Astrocyte (in vitro differentiated cells and primary cell): ENCODE results near the gene RHEBL1. TPM values are rescaled to one million over a fixed set of nuclear protein-coding genes. Genes with fewer than 3 reads are reported as not detected.
A peak's percentile ranks its signal among the peaks of the same experiment; 100 is the strongest.

Experiments
- DNase-seq: peaks from one replicate; pipeline ENCODE4 v3.0.0-alpha.2; 2010; ENCODE audit warnings: low read depth
- FAIRE-seq: peaks from 2 replicates; lab custom pipeline; 2011; peaks lifted over from hg19 to GRCh38; lab: Jason Lieb, UNC
- H2AFZ ChIP-seq: 2 replicates; pipeline ENCODE4 v1.6.0; 2012; ENCODE audit warnings: low read depth, low read length, inconsistent platforms
- H3K27ac ChIP-seq: 2 replicates; pipeline ENCODE4 v1.5.1; 2011; ENCODE audit warnings: low read depth, low read length, inconsistent platforms
- H3K27me3 ChIP-seq: 2 replicates; pipeline ENCODE4 v1.6.0; 2011; ENCODE audit warnings: low read length, inconsistent platforms; ENCODE audit not compliant: insufficient read depth
- H3K36me3 ChIP-seq: 2 replicates; pipeline ENCODE4 v1.5.1; 2011; ENCODE audit warnings: low read length, inconsistent platforms; ENCODE audit not compliant: insufficient read depth
- H3K4me1 ChIP-seq: 2 replicates; pipeline ENCODE4 v1.5.1; 2011; ENCODE audit warnings: low read length, inconsistent platforms; ENCODE audit not compliant: insufficient read depth
- H3K4me2 ChIP-seq: 2 replicates; pipeline ENCODE4 v1.6.0; 2012; ENCODE audit warnings: low read length, inconsistent platforms
- H3K4me3 ChIP-seq: 2 replicates; pipeline ENCODE4 v1.5.1; 2011; ENCODE audit warnings: low read depth, mild to moderate bottlenecking, low read length, inconsistent platforms; ENCODE audit not compliant: insufficient read depth
- H3K79me2 ChIP-seq: 2 replicates; pipeline ENCODE4 v1.6.0; 2012; ENCODE audit warnings: mild to moderate bottlenecking, low read length, inconsistent platforms; ENCODE audit not compliant: insufficient read depth
- H3K9ac ChIP-seq: 2 replicates; pipeline ENCODE4 v1.6.0; 2012; ENCODE audit warnings: mild to moderate bottlenecking, low read length, inconsistent platforms
- H3K9me3 ChIP-seq: 2 replicates; pipeline ENCODE4 v1.5.1; 2012; ENCODE audit warnings: low read depth, mild to moderate bottlenecking, low read length, inconsistent platforms; ENCODE audit not compliant: insufficient read depth
- H4K20me1 ChIP-seq: 2 replicates; pipeline ENCODE4 v1.6.0; 2012; ENCODE audit warnings: low read length, inconsistent platforms; ENCODE audit not compliant: insufficient read depth
- H3K27ac Mint-ChIP-seq: one replicate; pipeline ENCODE4 v1.8.0; 2021; ENCODE audit warnings: mild to moderate bottlenecking, mixed read lengths; ENCODE audit not compliant: unreplicated experiment
- H3K27me3 Mint-ChIP-seq: one replicate; pipeline ENCODE4 v1.8.0; 2021; ENCODE audit warnings: low read depth, mixed read lengths; ENCODE audit not compliant: unreplicated experiment
- H3K36me3 Mint-ChIP-seq: one replicate; pipeline ENCODE4 v1.8.0; 2021; ENCODE audit warnings: low read depth, mixed read lengths; ENCODE audit not compliant: unreplicated experiment
- H3K4me1 Mint-ChIP-seq: one replicate; pipeline ENCODE4 v1.8.0; 2021; ENCODE audit warnings: low read depth, mixed read lengths; ENCODE audit not compliant: unreplicated experiment
- H3K4me3 Mint-ChIP-seq: one replicate; pipeline ENCODE4 v1.8.0; 2021; ENCODE audit warnings: mild to moderate bottlenecking, moderate library complexity, mixed read lengths; ENCODE audit not compliant: unreplicated experiment
- H3K9me3 Mint-ChIP-seq: one replicate; pipeline ENCODE4 v1.8.0; 2021; ENCODE audit warnings: mild to moderate bottlenecking, mixed read lengths; ENCODE audit not compliant: unreplicated experiment
- CTCF ChIP-seq: IDR thresholded peaks from 2 replicates; pipeline ENCODE4 v1.5.1; 2011; ENCODE audit warnings: low read depth, mild to moderate bottlenecking, inconsistent platforms, low read length, moderate library complexity; ENCODE audit not compliant: insufficient read depth
- EZH2 ChIP-seq: IDR thresholded peaks from 2 replicates; pipeline ENCODE4 v1.6.1; 2012; ENCODE audit warnings: mild to moderate bottlenecking, low read length, inconsistent platforms; ENCODE audit not compliant: insufficient read depth
- total RNA-seq: library from RNA; stranded (reverse); gene quantifications from 2 replicates; pipeline ENCODE4 v1.2.1, GENCODE V29; 2021

The RHEBL1 gene
- total RNA-seq, 1 donor from 2014 or later, result 1.3 TPM

GRCh38 chr12:49088150-49088931, 18.6 kb upstream of the RHEBL1 start:
- TF ChIP-seq EZH2 (no peak), CTCF (peak; percentile 89)
- Mint-ChIP-seq H3K4me3 (no peak overlapping the region), H3K4me1 (peaks cover 9% of the 10 kb centered on the region), H3K27ac (no peak overlapping the region), H3K36me3 (no peaks in the 10 kb centered on the region), H3K9me3 (no peaks in the 10 kb centered on the region), H3K27me3 (peaks cover 24% of the 10 kb centered on the region)
- Histone ChIP-seq H3K27me3 (peaks cover 38% of the 10 kb centered on the region), H3K27ac (no peak overlapping the region), H3K36me3 (no peaks in the 10 kb centered on the region), H3K4me3 (no peak overlapping the region), H3K9me3 (no peaks in the 10 kb centered on the region), H2AFZ (peak overlapping the region; percentile 74), H3K79me2 (no peaks in the 10 kb centered on the region), H3K4me2 (peak overlapping the region; percentile 79), H4K20me1 (peaks cover 13% of the 10 kb centered on the region), H3K4me1 (peaks cover 19% of the 10 kb centered on the region), H3K9ac (no peak overlapping the region)
- no peak for FAIRE-seq
- DNase-seq, result peak; percentile 87

GRCh38 chr12:49086116-49086515, 16.3 kb upstream of the RHEBL1 start:
- TF ChIP-seq CTCF, result no peak
- TF ChIP-seq EZH2, result no peak
- FAIRE-seq, result no peak
- peaks cover 25% of the 10 kb centered on the region for H3K27me3 Mint-ChIP-seq

GRCh38 chr12:49084438-49084837, 14.7 kb upstream of the RHEBL1 start:
- H3K4me3 ChIP-seq, result no peak overlapping the region
- H4K20me1 ChIP-seq, result peaks cover 9% of the 10 kb centered on the region
- H3K27me3 Mint-ChIP-seq, result peaks cover 26% of the 10 kb centered on the region
- H3K9ac ChIP-seq, result no peak overlapping the region
- peaks cover 10% of the 10 kb centered on the region for H3K27me3 ChIP-seq
- no peak for TF ChIP-seq EZH2
- TF ChIP-seq CTCF, result no peak
- H3K4me3 Mint-ChIP-seq, result no peak overlapping the region
- H3K4me1 Mint-ChIP-seq, result peaks cover 9% of the 10 kb centered on the region
- DNase-seq (no peak), FAIRE-seq (no peak)
- no peak overlapping the region for H2AFZ ChIP-seq
- H3K27ac Mint-ChIP-seq, result no peak overlapping the region
- H3K36me3 ChIP-seq, result no peaks in the 10 kb centered on the region
- no peaks in the 10 kb centered on the region for H3K36me3 Mint-ChIP-seq
- H3K9me3 ChIP-seq, result no peaks in the 10 kb centered on the region
- no peaks in the 10 kb centered on the region for H3K79me2 ChIP-seq
- H3K4me1 ChIP-seq, result no peaks in the 10 kb centered on the region
- H3K4me2 ChIP-seq, result no peak overlapping the region
- no peaks in the 10 kb centered on the region for H3K9me3 Mint-ChIP-seq
- H3K27ac ChIP-seq, result no peak overlapping the region

More at GRCh38 chr12:49086116-49086515, 16.3 kb upstream of the RHEBL1 start:
- no peaks in the 10 kb centered on the region for H3K36me3 Mint-ChIP-seq
- Histone ChIP-seq H4K20me1 (peaks cover 9% of the 10 kb centered on the region), H3K79me2 (no peaks in the 10 kb centered on the region), H3K9ac (no peak overlapping the region), H3K4me1 (peaks cover 10% of the 10 kb centered on the region), H3K27me3 (peaks cover 20% of the 10 kb centered on the region), H3K9me3 (no peaks in the 10 kb centered on the region), H3K4me3 (no peak overlapping the region), H2AFZ (no peak overlapping the region), H3K4me2 (no peak overlapping the region), H3K27ac (no peak overlapping the region), H3K36me3 (no peaks in the 10 kb centered on the region)
- H3K4me3 Mint-ChIP-seq, result peak overlapping the region; percentile 30
- H3K4me1 Mint-ChIP-seq, result peaks cover 9% of the 10 kb centered on the region
- no peaks in the 10 kb centered on the region for H3K9me3 Mint-ChIP-seq
- peak; percentile 36 for DNase-seq
- H3K27ac Mint-ChIP-seq, result peak overlapping the region; percentile 2
